GM12873 (cell line): ENCODE results near the gene TBXT.

Experiments
- CTCF ChIP-seq: IDR thresholded peaks from 2 replicates; pipeline ENCODE4 v1.5.1; 2012; ENCODE audit warnings: low read depth, mild to moderate bottlenecking, moderate library complexity, low read length, control low read depth; ENCODE audit not compliant: insufficient read depth; ENCODE audit errors: missing control alignments

The TBXT gene

GRCh38 chr6:166168616-166169548, 1.2 kb upstream of the TBXT start:
- TF ChIP-seq CTCF = no peak

GRCh38 chr6:166167258-166167731, 356 bp downstream of the TBXT start:
- TF ChIP-seq CTCF = no peak

GRCh38 chr6:166166314-166167257, 1.1 kb downstream of the TBXT start:
- TF ChIP-seq CTCF = no peak

- TF ChIP-seq CTCF = no peak
These were observed 1.9 kb downstream of the TBXT start for GRCh38 chr6:166165558-166166313.

GRCh38 chr6:166162599-166163342, 4.9 kb downstream of the TBXT start:
- no peak for TF ChIP-seq CTCF

- no peak for TF ChIP-seq CTCF
These were observed 9.6 kb downstream of the TBXT start for GRCh38 chr6:166157930-166158617.
